Activated CD4-positive, CD25-positive, alpha-beta regulatory T cell treated with anti-CD3 and anti-CD28 coated beads, Interleukin-2, amount 50 U/mL, for 16 hours (primary cell): ENCODE measurements around the gene SIK1.
"Not testable (repeated sequence)": the region's sequence is repeated elsewhere in the genome, so short reads cannot be mapped to it uniquely, and the experiment has no call there.

Source experiments
- DNase-seq: peaks from one replicate; pipeline ENCODE4 v3.0.0-alpha.2; 2020; ENCODE audit warnings: low read depth, low spot score

The SIK1 gene

GRCh38 chr21:43396788-43397438 lies 30.0 kb downstream of the SIK1 start:
- DNase-seq: not testable (repeated sequence)

GRCh38 chr21:43383351-43383750 lies 43.6 kb downstream of the SIK1 start:
- DNase-seq: not testable (repeated sequence)

GRCh38 chr21:43382902-43383301 lies 44.0 kb downstream of the SIK1 start:
- not testable (repeated sequence) for DNase-seq

GRCh38 chr21:43380852-43381533 lies 45.9 kb downstream of the SIK1 start:
- DNase-seq: not testable (repeated sequence)

- DNase-seq: not testable (repeated sequence)
These were observed 46.6 kb downstream of the SIK1 start for GRCh38 chr21:43380337-43380736.

- not testable (repeated sequence) for DNase-seq
These were observed 47.3 kb downstream of the SIK1 start for GRCh38 chr21:43379626-43380122.

- DNase-seq: no peak
These were observed 50.5 kb downstream of the SIK1 start for GRCh38 chr21:43376478-43376882.

GRCh38 chr21:43375837-43376477 lies 51.0 kb downstream of the SIK1 start:
- DNase-seq: no peak

- DNase-seq: no peak
These were observed 51.7 kb downstream of the SIK1 start for GRCh38 chr21:43375006-43375836.

GRCh38 chr21:43374228-43374885 lies 52.6 kb downstream of the SIK1 start:
- no peak for DNase-seq

GRCh38 chr21:43373362-43374227 lies 53.3 kb downstream of the SIK1 start:
- DNase-seq: no peak

- DNase-seq: no peak
These were observed 54.1 kb downstream of the SIK1 start for GRCh38 chr21:43372663-43373361.

- DNase-seq: no peak
These were observed 55.1 kb downstream of the SIK1 start for GRCh38 chr21:43371786-43372185.

GRCh38 chr21:43370888-43371570 lies 55.9 kb downstream of the SIK1 start:
- no peak for DNase-seq

- no peak for DNase-seq
These were observed 56.8 kb downstream of the SIK1 start for GRCh38 chr21:43370091-43370658.

GRCh38 chr21:43369596-43370090 lies 57.3 kb downstream of the SIK1 start:
- no peak for DNase-seq

GRCh38 chr21:43369124-43369523 lies 57.8 kb downstream of the SIK1 start:
- DNase-seq: no peak

GRCh38 chr21:43368685-43369084 lies 58.2 kb downstream of the SIK1 start:
- DNase-seq: no peak
